Lower leg skin (tissue), 4 donors: ENCODE data around the gene COL4A3. TPM values are rescaled to one million over a fixed set of nuclear protein-coding genes. Genes with fewer than 3 reads are reported as not detected.

Source experiments
- DNase-seq, 2 donors: peaks; one replicate each; pipeline ENCODE4 v3.0.0-alpha.2; 2019; ENCODE audit warnings: low spot score in 2 of 2
- H3K4me3 ChIP-seq: fragments of 200-600 bp; sonication (generic); 2 replicates; pipeline ENCODE4 v1.5.1; 2017; ENCODE audit warnings: mild to moderate bottlenecking, low read depth; ENCODE audit not compliant: poor library complexity, severe bottlenecking
- CTCF ChIP-seq, 3 donors: fragments of 450-650 bp; IDR thresholded peaks; one replicate each; pipeline ENCODE4 v1.5.1; 2016; ENCODE audit warnings: antibody characterized with exemption in 3 of 3, mild to moderate bottlenecking in 3 of 3, moderate library complexity in 2 of 3
- POLR2A ChIP-seq, 2 donors: fragments of 450-650 bp; IDR thresholded peaks; one replicate each; pipeline ENCODE4 v1.6.1; 2016 to 2017; ENCODE audit warnings: antibody characterized with exemption in 2 of 2, mild to moderate bottlenecking in 1 of 2, moderate library complexity in 1 of 2
- WGBS, 2 donors: methylation state at CpG; one replicate each; pipeline ENCODE4 v1.1.5; 2018; 5-methylcytosine and 5-hydroxymethylcytosine counted together
- intact Hi-C: fragments of 100-400 bp; cut with DNase I; formaldehyde crosslinking; loops from one replicate; pipeline ENCODE4 v1.15.0; 2023; ENCODE audit warnings: low total_unique reads
- total RNA-seq, 4 donors: library from RNA; depleted of rRNA; stranded (reverse); fragments of >200 nt; gene quantifications; one replicate each; pipeline ENCODE4 v1.1.0, GENCODE V29; 2016

The COL4A3 gene
- total RNA-seq, 4 donors from 2014 or later, result 0.08 to 0.56 (median 0.24) TPM

- no peak for DNase-seq
- WGBS, 2 donors, result 29 to 42% methylated on average over 1 of the region's 1 CpG
- no peak overlapping the region for H3K4me3 ChIP-seq
- TF ChIP-seq CTCF (IDR thresholded peaks at IDR 0.05), result no peak
- no peak for TF ChIP-seq POLR2A (IDR thresholded peaks at IDR 0.05)
- intact Hi-C loops, result no loop called here
Observed at GRCh38 chr2:227186751-227187150, 22.3 kb downstream of the COL4A3 start.

GRCh38 chr2:227188292-227188691 lies 23.9 kb downstream of the COL4A3 start:
- intact Hi-C loops, result no loop called here
- WGBS, 2 donors, result 58 to 61% methylated on average over 6 of the region's 6 CpGs
- DNase-seq, result no peak
- no peak overlapping the region for H3K4me3 ChIP-seq
- TF ChIP-seq CTCF (IDR thresholded peaks at IDR 0.05) (no peak), POLR2A (IDR thresholded peaks at IDR 0.05) (no peak)

GRCh38 chr2:227191367-227191766 lies 26.9 kb downstream of the COL4A3 start:
- no peak for DNase-seq
- WGBS, 2 donors, result 23 to 29% methylated on average over 3 of the region's 3 CpGs
- intact Hi-C loops, result no loop called here

GRCh38 chr2:227192491-227192890 lies 28.1 kb downstream of the COL4A3 start:
- no peak for TF ChIP-seq CTCF (IDR thresholded peaks at IDR 0.05)
- 85 to 87% methylated on average over 3 of the region's 3 CpGs for WGBS, 2 donors
- DNase-seq, result no peak
- no peak overlapping the region for H3K4me3 ChIP-seq
- intact Hi-C loops, result no loop called here

More at GRCh38 chr2:227191367-227191766, 26.9 kb downstream of the COL4A3 start:
- no peak overlapping the region for H3K4me3 ChIP-seq
- TF ChIP-seq CTCF (IDR thresholded peaks at IDR 0.05), result no peak
- no peak for TF ChIP-seq POLR2A (IDR thresholded peaks at IDR 0.05)

GRCh38 chr2:227194219-227194618 lies 29.8 kb downstream of the COL4A3 start:
- intact Hi-C loops, result no loop called here
- H3K4me3 ChIP-seq, result no peak overlapping the region
- no peak for TF ChIP-seq CTCF (IDR thresholded peaks at IDR 0.05)
- no peak for TF ChIP-seq POLR2A (IDR thresholded peaks at IDR 0.05)
- WGBS, 2 donors, result 72 to 75% methylated on average over 2 of the region's 2 CpGs
- no peak for DNase-seq

- TF ChIP-seq POLR2A (IDR thresholded peaks at IDR 0.05), result no peak
- no peak for TF ChIP-seq CTCF (IDR thresholded peaks at IDR 0.05)
- intact Hi-C loops, result no loop called here
- 73 to 79% methylated on average over 3 of the region's 3 CpGs for WGBS, 2 donors
- no peak overlapping the region for H3K4me3 ChIP-seq
- no peak for DNase-seq
Observed at GRCh38 chr2:227198866-227199265, 34.4 kb downstream of the COL4A3 start.
